Thoracic aorta (tissue), 2 donors: ENCODE results near the gene APBA2. TPM values are rescaled to one million over a fixed set of nuclear protein-coding genes. Genes with fewer than 3 reads are reported as not detected.

Experiments used
- ATAC-seq: fragments of 150-250 bp; one replicate; pipeline ENCODE4 v1.8.0; 2017; ENCODE audit warnings: low read depth; ENCODE audit not compliant: insufficient number of reproducible peaks, low FRiP score
- DNase-seq: peaks from one replicate; pipeline ENCODE4 v3.0.0-alpha.2; 2020; ENCODE audit warnings: low spot score
- H3K27ac ChIP-seq, 2 donors: fragments of 200-600 bp; sonication (generic); 1 replicate in 1 of 2; 2 replicates in 1 of 2; pipeline ENCODE4 v1.5.1; 2016; ENCODE audit warnings: mild to moderate bottlenecking in 2 of 2, moderate library complexity in 2 of 2
- H3K27me3 ChIP-seq: fragments of 200-600 bp; sonication (generic); replicated peaks from 2 replicates; pipeline ENCODE4 v1.6.0; 2016; ENCODE audit warnings: mild to moderate bottlenecking; ENCODE audit not compliant: insufficient read depth
- H3K36me3 ChIP-seq: fragments of 200-600 bp; sonication (generic); one replicate; pipeline ENCODE4 v1.5.1; 2016
- H3K4me1 ChIP-seq, 2 donors: fragments of 200-600 bp; sonication (generic); 1 replicate in 1 of 2; 2 replicates in 1 of 2; pipeline versions ENCODE4 v1.5.1 to v1.6.0; 2016; ENCODE audit warnings: low read depth in 2 of 2, mild to moderate bottlenecking in 1 of 2; ENCODE audit not compliant: control insufficient read depth in 1 of 2
- H3K4me3 ChIP-seq: fragments of 200-600 bp; sonication (generic); 2 replicates; pipeline ENCODE4 v1.5.1; 2016; ENCODE audit warnings: mild to moderate bottlenecking
- H3K9me3 ChIP-seq: fragments of 200-600 bp; sonication (generic); 2 replicates; pipeline ENCODE4 v1.5.1; 2016
- total RNA-seq, 2 donors: library from RNA; depleted of rRNA; stranded (reverse); fragments of >200 nt; gene quantifications; one replicate each; pipeline versions ENCODE4 v1.1.0 to v1.2.3, GENCODE V29; 2016
- TF ChIP-seq, protein P1 (sequence below): fragments of 200-600 bp; sonication (generic); IDR thresholded peaks from one replicate; pipeline ENCODE4 v1.5.1; 2019; ENCODE audit warnings: antibody characterized with exemption

The APBA2 gene
- total RNA-seq, 2 donors from 2014 or later = 4.9 to 5.6 TPM

DNA sequence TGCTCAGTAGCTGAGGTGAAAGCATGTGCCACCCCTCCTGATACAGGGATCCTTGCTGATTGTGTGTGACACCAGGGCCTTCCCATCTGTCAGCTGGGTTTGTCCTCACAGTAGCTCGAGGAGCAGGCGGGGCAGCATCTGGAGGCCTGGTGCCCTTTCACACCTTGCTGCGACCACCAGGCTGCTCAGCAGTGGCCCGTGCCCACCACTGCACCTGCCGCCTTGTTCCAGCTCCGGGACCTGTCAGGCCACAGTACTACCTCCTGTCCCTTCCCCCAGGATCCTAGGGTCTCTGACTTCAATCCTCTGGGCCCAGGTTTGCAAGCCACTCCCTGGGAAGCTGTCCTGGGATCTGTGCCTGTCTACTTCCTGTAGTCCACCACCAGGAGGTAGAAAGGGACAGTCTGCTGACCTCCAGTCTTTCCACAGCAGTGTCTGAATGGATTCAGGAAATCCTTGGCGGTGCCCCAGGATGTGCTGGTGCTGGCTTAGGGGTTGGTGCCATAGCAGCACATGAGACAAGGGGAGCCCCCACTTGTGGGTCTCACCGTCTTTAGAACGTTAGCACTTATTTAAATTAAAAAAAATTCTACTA, 27.5 kb downstream of the APBA2 start:
- H3K27me3 ChIP-seq = no peaks in the 10 kb centered on the region
- DNase-seq (no peak), ATAC-seq (no peak)
- H3K27ac ChIP-seq = no peak overlapping the region
- H3K4me3 ChIP-seq = no peak overlapping the region
- H3K36me3 ChIP-seq = no peaks in the 10 kb centered on the region
- no peaks in the 10 kb centered on the region for H3K9me3 ChIP-seq
- TF ChIP-seq, protein P1, sequence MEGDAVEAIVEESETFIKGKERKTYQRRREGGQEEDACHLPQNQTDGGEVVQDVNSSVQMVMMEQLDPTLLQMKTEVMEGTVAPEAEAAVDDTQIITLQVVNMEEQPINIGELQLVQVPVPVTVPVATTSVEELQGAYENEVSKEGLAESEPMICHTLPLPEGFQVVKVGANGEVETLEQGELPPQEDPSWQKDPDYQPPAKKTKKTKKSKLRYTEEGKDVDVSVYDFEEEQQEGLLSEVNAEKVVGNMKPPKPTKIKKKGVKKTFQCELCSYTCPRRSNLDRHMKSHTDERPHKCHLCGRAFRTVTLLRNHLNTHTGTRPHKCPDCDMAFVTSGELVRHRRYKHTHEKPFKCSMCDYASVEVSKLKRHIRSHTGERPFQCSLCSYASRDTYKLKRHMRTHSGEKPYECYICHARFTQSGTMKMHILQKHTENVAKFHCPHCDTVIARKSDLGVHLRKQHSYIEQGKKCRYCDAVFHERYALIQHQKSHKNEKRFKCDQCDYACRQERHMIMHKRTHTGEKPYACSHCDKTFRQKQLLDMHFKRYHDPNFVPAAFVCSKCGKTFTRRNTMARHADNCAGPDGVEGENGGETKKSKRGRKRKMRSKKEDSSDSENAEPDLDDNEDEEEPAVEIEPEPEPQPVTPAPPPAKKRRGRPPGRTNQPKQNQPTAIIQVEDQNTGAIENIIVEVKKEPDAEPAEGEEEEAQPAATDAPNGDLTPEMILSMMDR = no peak
- H3K4me1 ChIP-seq = no peaks in the 10 kb centered on the region

DNA sequence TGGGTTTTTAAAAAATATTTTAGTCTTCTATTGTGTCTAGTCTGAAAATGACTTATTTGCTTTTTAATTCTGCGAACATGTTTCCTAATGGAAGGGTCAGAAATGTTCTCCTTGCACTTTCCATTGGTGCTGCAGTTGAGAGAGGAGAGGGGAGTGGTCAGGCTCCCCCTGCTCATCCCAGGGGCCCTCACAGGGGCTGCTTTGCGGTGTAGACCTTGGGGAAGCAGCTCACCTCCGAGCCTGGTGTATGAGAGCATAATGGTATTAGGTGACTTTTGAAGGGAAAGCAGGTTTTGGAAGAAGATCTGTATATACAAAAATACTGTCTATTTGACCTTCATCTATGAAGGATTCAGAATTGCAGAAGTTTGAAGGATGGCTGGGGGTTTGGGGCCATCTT, 28.3 kb downstream of the APBA2 start:
- Histone ChIP-seq H3K4me3 (no peak overlapping the region), H3K27ac (no peak overlapping the region), H3K9me3 (no peaks in the 10 kb centered on the region), H3K36me3 (no peaks in the 10 kb centered on the region), H3K27me3 (no peaks in the 10 kb centered on the region), H3K4me1 (no peaks in the 10 kb centered on the region)
- ATAC-seq (no peak), DNase-seq (no peak)
- TF ChIP-seq, protein P1 = no peak

DNA sequence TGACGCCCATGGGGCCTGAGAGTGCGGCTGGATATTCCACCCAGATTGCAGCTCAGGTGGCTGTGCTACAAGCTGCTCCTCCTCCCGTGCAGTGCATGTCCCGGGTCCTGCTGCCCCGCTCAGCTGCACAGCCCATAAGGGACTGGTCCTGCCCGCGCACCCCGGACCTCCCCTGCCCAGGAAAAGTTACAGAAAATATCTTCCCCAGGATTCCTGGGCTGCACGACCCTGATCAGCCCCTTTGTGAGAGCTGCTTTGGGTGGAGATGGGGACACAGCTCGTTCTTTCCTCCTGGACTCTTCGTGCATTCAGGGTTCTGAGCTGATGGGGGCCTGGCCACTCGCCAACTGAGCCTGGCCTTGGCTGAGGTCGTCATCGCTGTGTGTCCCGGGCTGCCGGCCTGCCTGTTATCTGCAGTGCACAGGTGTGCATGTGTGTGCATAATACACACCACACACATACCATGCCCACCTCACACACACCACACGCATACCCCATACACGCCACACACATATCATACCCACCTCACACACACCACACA, 28.8 kb downstream of the APBA2 start:
- Histone ChIP-seq H3K4me3 (no peak overlapping the region), H3K27ac (no peak overlapping the region), H3K36me3 (no peaks in the 10 kb centered on the region), H3K9me3 (no peaks in the 10 kb centered on the region), H3K4me1 (no peaks in the 10 kb centered on the region), H3K27me3 (no peaks in the 10 kb centered on the region)
- ATAC-seq (no peak), DNase-seq (no peak)
- TF ChIP-seq, protein P1 = no peak

DNA sequence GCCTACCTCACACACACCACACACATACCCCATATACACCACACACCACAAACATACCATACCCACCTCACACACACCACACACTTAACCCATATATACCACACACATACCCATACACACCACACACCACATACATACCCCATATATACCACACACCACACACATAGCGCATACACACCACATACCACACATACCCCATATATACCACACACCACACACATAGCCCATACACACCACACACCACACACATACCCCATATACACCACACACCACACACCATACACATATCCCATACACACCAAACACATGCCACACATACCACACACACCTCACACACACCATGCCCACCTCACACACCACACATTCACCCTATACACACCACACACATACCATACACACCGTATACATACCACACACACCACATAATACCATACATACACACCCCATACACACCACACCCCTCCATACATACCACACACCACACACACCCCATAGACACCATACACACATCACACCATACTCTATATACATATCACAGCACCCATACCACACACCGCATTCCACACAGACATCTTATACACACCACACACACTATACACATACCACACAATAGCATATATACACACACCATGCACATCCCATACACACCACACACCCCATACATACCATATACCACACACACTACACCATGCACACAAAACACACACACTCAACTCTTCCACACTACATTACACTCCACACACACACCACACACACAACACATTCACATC, 29.5 kb downstream of the APBA2 start:
- no peaks in the 10 kb centered on the region for H3K36me3 ChIP-seq
- H3K27me3 ChIP-seq = no peaks in the 10 kb centered on the region
- H3K4me1 ChIP-seq = no peaks in the 10 kb centered on the region
- DNase-seq (no peak), ATAC-seq (no peak)
- H3K4me3 ChIP-seq = no peak overlapping the region
- H3K9me3 ChIP-seq = no peaks in the 10 kb centered on the region
- no peak overlapping the region for H3K27ac ChIP-seq
- TF ChIP-seq, protein P1 = no peak

DNA sequence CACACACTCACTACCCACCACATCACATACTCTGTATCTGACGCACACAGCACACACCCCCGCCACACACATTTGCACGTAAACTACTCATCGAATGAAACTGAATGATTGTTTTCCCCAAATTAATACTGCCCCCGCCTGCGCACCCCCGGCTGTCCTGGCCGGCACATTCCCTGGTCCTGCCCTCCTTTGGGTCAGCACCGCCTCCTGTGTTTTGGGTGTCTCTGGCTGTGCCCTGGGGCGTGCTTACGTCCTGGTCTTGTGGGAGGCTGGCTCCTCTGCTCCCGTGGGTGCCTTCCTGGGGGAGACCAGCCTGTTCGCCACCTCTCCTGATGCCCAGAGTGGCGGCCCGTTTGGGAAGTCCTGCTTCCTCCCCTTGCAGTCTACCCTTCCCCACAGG, 30.2 kb downstream of the APBA2 start:
- Histone ChIP-seq H3K9me3 (no peaks in the 10 kb centered on the region), H3K36me3 (no peaks in the 10 kb centered on the region), H3K27me3 (no peaks in the 10 kb centered on the region), H3K4me3 (no peak overlapping the region), H3K4me1 (no peaks in the 10 kb centered on the region), H3K27ac (no peak overlapping the region)
- ATAC-seq (no peak), DNase-seq (no peak)
- TF ChIP-seq, protein P1 = no peak
